Thyroid gland (tissue), 4 donors: ENCODE data around the gene ARNT2. TPM values are rescaled to one million over a fixed set of nuclear protein-coding genes. Genes with fewer than 3 reads are reported as not detected.

Source experiments
- DNase-seq, 2 donors: peaks; one replicate each; pipeline ENCODE4 v3.0.0-alpha.2; 2019
- H3K27ac ChIP-seq, 3 donors: fragments of 200-600 bp; sonication (generic); 1 replicate in 2 of 3; 2 replicates in 1 of 3; pipeline ENCODE4 v1.5.1; 2016 to 2019; ENCODE audit warnings: mild to moderate bottlenecking in 1 of 3, moderate library complexity in 1 of 3
- H3K27me3 ChIP-seq: fragments of 200-600 bp; sonication (generic); one replicate; pipeline ENCODE4 v1.5.1; 2019
- H3K36me3 ChIP-seq, 2 donors: fragments of 200-600 bp; sonication (generic); one replicate each; pipeline ENCODE4 v1.5.1; 2016 to 2019
- H3K4me1 ChIP-seq, 2 donors: fragments of 200-600 bp; sonication (generic); one replicate each; pipeline ENCODE4 v1.5.1; 2017 to 2019
- H3K4me3 ChIP-seq, 3 donors: fragments of 200-600 bp; sonication (generic); replicated peaks in 1 of 3; 1 replicate in 2 of 3; 2 replicates in 1 of 3; pipeline ENCODE4 v1.5.1; 2016; ENCODE audit warnings: mild to moderate bottlenecking in 1 of 3
- H3K9me3 ChIP-seq: fragments of 200-600 bp; sonication (generic); one replicate; pipeline ENCODE4 v1.5.1; 2017
- POLR2A ChIP-seq, 2 donors: fragments of 450-650 bp; IDR thresholded peaks; one replicate each; pipeline ENCODE4 v1.6.1; 2017; ENCODE audit warnings: antibody characterized with exemption in 2 of 2, mild to moderate bottlenecking in 2 of 2, moderate library complexity in 1 of 2
- WGBS, 2 donors: methylation state at CpG; one replicate each; pipeline ENCODE4 v1.1.5; 2017; 5-methylcytosine and 5-hydroxymethylcytosine counted together
- intact Hi-C: fragments of 100-400 bp; cut with DNase I; formaldehyde crosslinking; loops from one replicate; pipeline ENCODE4 v1.15.1; 2023
- total RNA-seq, 4 donors: library from RNA; depleted of rRNA; stranded (reverse); fragments of >200 nt; gene quantifications; one replicate each; pipeline ENCODE4 v1.2.3, GENCODE V29; 2016
- TF ChIP-seq, protein P1 (sequence below), 6 experiments: fragments of 200-600 bp in 3 of 6; fragments of 450-650 bp in 3 of 6; sonication (generic) in 3 of 6; IDR thresholded peaks; one replicate each; pipeline ENCODE4 v1.5.1; 2016 to 2019; ENCODE audit warnings: antibody characterized with exemption in 6 of 6, mild to moderate bottlenecking in 2 of 6, inconsistent platforms in 1 of 6, moderate library complexity in 1 of 6

The ARNT2 gene
- total RNA-seq, 4 donors from 2014 or later: 9.4 to 19.1 (median 13.8) TPM

DNA sequence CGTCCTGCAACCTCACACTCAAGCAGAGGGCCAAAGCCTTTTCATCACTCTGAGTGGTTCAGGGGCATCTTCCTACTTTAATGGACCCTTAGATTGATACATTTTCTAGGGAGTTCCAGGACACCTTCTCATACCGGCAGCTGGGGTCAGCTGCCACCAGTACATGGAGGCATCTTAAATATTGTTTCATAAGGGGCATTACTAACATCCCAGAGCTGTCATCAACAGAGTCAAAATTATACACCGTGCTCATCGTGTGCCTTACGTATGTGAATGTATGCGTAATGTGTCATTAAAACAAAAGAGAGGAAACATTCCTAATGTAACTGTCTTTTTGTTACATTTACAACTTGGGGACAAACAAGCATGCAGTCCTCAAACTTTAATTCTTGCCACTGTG lies 57.9 kb downstream of the ARNT2 start:
- Histone ChIP-seq H3K4me1 (no peaks in the 10 kb centered on the region), H3K27me3 (no peaks in the 10 kb centered on the region), H3K9me3 (no peaks in the 10 kb centered on the region), H3K27ac (no peak overlapping the region), H3K36me3 (no peaks in the 10 kb centered on the region), H3K4me3 (no peak overlapping the region)
- DNase-seq: no peak
- TF ChIP-seq, protein P1, sequence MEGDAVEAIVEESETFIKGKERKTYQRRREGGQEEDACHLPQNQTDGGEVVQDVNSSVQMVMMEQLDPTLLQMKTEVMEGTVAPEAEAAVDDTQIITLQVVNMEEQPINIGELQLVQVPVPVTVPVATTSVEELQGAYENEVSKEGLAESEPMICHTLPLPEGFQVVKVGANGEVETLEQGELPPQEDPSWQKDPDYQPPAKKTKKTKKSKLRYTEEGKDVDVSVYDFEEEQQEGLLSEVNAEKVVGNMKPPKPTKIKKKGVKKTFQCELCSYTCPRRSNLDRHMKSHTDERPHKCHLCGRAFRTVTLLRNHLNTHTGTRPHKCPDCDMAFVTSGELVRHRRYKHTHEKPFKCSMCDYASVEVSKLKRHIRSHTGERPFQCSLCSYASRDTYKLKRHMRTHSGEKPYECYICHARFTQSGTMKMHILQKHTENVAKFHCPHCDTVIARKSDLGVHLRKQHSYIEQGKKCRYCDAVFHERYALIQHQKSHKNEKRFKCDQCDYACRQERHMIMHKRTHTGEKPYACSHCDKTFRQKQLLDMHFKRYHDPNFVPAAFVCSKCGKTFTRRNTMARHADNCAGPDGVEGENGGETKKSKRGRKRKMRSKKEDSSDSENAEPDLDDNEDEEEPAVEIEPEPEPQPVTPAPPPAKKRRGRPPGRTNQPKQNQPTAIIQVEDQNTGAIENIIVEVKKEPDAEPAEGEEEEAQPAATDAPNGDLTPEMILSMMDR (IDR thresholded peaks at IDR 0.05): no peak
- no peak for TF ChIP-seq POLR2A (IDR thresholded peaks at IDR 0.05)
- 85 to 95% methylated on average over 6 of the region's 6 CpGs for WGBS, 2 donors
- intact Hi-C loops: no loop called here

DNA sequence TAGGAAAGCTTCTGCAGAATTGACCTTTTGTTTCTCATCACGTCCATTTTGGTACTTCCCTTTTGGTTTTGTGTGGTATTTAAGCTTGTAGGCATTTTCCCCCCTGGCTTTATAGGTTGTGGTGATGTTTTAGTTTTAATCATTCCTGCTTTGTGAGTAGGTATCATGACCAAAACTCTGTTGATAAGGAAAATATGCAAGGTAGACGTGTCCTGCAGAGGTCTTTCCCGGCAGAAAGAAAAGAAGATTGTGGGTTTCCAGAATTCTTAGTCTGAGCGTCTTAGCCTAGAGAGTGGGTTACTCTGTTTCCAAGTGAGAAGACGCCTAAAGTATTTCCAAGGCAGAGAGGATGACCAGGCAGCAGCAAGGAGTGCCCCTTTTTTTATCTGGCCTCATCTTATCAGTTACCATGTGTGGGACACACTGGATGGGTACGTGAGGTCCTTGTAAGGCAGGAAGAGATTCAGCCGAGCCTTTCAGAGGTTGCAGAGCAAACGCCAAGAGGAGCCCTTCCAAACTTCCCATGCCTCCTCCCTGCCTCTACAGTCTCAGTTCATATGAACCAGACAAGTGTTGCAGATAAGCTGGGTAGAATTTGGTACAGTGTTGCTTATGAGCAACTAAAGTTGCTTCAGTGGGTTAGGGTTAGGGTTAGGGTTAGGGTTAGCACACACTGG lies 58.8 kb downstream of the ARNT2 start:
- intact Hi-C loops: no loop called here
- no peak for DNase-seq
- TF ChIP-seq POLR2A (IDR thresholded peaks at IDR 0.05): no peak
- TF ChIP-seq, protein P1 (IDR thresholded peaks at IDR 0.05): no peak
- 85 to 93% methylated on average over 7 to 8 of the region's 8 CpGs for WGBS, 2 donors
- Histone ChIP-seq H3K4me3 (no peak overlapping the region), H3K9me3 (no peaks in the 10 kb centered on the region), H3K4me1 (no peaks in the 10 kb centered on the region), H3K27me3 (no peaks in the 10 kb centered on the region), H3K27ac (no peak overlapping the region), H3K36me3 (no peaks in the 10 kb centered on the region)

DNA sequence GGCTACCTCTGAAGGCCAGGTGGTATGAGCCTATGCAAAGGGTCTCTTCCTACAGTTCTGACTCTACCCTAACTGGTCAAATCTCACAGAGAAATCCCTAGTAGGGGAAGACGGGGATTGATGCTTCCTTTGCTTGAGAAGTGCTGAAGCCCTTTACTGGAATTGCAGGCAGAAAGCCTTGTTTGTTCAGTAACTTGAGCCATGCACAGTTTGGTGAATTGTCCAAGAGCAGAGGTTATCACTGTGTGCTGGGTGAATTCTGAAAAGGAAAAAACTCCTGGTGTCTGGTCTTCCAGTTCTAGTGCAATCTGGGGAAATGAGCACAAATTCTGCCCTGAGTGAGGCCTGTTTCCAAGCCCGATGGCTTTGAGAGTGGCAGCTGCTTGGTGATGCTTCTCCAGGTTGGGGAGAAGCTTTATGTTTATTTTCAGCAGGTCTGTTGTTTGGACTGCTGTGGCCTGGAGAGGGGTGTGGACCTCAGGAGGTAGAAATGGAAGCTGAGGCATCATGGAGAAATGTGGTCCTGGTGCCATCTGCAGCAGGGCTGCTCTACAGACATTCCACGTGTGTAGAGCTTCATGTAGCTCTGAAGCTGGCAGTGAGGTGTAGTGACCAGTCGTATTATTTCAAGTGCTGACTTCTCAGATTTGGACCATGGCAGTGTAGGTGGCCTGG lies 60.9 kb downstream of the ARNT2 start:
- Histone ChIP-seq H3K9me3 (no peaks in the 10 kb centered on the region), H3K27me3 (no peaks in the 10 kb centered on the region), H3K36me3 (no peaks in the 10 kb centered on the region), H3K27ac (no peak overlapping the region), H3K4me3 (no peak overlapping the region), H3K4me1 (no peaks in the 10 kb centered on the region)
- 75 to 88% methylated on average over 4 of the region's 4 CpGs for WGBS, 2 donors
- TF ChIP-seq, protein P1 (IDR thresholded peaks at IDR 0.05): no peak
- DNase-seq: no peak
- intact Hi-C loops: no loop called here

DNA sequence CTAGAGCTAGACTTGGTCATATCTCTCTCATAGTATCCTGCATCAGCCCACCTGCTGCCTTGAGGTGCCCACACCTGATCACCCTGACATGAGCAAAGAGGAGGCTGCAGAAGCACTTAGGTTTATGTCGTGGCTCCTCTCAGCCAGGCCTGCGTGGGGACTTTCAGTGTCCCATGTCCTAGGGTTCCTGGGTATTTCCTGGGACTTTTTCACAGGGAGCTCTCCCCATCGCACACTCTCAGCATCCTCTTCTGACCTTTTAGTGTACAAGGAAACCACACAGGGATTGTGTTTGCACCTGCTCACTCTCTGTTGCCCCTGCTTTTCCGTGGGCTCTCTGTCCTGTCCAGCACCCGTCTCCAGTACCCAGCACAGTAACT lies 61.4 kb downstream of the ARNT2 start:
- Histone ChIP-seq H3K36me3 (no peaks in the 10 kb centered on the region), H3K4me1 (no peaks in the 10 kb centered on the region), H3K4me3 (no peak overlapping the region), H3K27ac (no peak overlapping the region), H3K9me3 (no peaks in the 10 kb centered on the region), H3K27me3 (no peaks in the 10 kb centered on the region)
- no peak for TF ChIP-seq POLR2A (IDR thresholded peaks at IDR 0.05)
- TF ChIP-seq, protein P1 (IDR thresholded peaks at IDR 0.05): no peak
- WGBS, 2 donors: 94 to 99% methylated on average over 4 to 5 of the region's 5 CpGs
- no peak for DNase-seq
- intact Hi-C loops: no loop called here

DNA sequence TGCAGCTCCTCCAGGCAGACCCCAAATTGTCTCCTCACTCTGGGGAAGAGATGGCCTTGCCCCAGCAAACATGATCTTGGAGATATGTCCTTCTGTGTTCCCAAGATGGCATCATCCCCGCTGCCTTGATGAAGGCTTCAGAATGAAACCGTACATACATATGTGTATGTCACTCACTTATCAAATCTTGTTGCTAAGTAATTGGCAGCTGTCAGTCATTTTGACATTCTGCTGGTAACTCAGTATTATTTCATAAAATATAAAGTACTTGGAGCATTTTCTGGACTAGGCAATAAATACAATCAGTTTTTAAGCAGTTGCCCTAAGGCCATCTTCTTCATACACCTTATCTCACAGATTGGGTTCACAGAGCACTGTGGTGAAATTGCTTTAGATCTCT lies 62.4 kb downstream of the ARNT2 start:
- no peaks in the 10 kb centered on the region for H3K36me3 ChIP-seq
- H3K27me3 ChIP-seq: no peaks in the 10 kb centered on the region
- intact Hi-C loops: no loop called here
- WGBS, 2 donors: 96 to 98% methylated on average over 2 of the region's 2 CpGs
- H3K4me1 ChIP-seq: no peaks in the 10 kb centered on the region
- no peak overlapping the region for H3K27ac ChIP-seq
- no peaks in the 10 kb centered on the region for H3K9me3 ChIP-seq
- H3K4me3 ChIP-seq: no peak overlapping the region
- TF ChIP-seq POLR2A (IDR thresholded peaks at IDR 0.05): no peak
- TF ChIP-seq, protein P1 (IDR thresholded peaks at IDR 0.05): no peak
- DNase-seq: no peak
